ENCODE results near the gene C14orf119.

C14orf119 gene

GRCh38 chr14:23109769-23110168, 14.5 kb downstream of the C14orf119 start:
- DNase-seq (ENCODE audit: low spot score) = no peak

DNA sequence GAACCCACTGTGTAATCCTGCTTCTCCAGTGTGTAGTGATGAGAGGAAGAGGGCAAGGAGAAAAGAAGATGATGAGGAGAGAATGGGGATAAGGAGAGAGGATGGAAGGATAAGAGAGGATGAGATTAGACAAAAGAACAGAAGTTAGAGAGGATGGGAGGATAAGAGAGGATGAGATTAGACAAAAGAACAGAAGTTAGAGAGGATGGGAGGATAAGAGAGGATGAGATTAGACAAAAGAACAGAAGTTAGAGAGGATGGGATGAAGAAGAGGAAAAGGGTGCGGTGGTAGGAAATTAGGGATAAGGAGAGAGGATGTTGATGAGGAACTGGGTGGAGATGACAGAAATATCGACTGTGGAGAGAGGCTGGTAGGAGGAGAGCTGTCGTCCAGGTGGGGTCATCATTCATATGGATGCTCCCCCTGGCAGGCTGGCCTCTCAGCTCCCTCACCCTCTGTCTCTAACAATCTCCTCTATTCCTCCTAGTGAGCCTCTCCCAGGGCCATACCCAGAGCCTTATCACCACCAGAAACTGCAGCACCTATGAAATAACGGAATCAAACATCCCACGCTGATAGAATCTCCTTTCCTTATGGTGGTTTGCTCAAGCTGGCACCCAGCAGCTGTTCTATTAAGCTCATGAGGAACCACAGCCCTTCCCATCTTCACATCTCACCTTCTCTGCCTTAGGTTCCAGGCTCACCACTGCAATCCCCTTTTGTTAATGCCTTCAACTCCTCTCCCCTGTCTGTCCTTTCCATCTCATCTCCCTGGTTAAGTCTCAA, 15.5 kb downstream of the C14orf119 start:
- DNase-seq (ENCODE audit: low spot score) = no peak

DNA sequence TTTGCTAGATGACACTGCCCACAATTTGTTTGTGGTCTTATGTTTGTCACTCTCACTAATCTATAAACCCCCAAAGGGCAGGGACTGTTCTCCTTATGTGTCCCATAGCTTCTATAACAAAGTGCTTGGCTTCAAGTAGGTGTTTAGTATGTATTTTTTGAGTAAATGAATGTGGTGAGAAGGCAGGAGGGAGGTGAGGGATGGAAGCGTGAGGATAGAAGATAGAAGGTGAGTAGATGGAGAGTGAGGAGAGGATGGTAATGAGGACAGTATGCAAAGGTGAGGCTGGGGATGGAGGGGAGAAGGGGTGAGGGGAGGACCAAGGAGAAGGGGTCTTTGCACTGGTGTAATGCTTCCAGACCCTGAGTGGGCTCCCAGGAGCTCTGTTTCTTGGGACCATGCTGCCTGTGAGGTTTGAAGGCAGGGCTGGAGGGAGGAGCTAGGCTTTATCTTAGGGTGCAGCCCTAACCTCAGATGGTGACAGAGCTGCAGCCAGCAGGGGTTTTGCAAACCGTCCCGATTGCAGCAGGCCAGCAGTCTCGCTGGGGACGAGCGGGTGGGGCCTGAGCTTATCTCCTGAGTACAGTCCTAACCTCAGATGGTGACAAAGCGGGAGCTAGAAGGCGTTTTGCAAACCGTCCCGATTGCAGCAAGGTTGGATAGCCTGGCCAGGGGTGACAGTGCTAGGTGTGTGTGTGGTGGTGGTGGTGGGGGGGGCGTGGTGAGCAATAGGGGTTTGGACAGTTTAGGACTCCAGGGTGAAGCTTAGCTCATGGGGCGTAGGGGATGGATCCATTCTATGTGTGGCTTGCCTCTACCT, 17.3 kb downstream of the C14orf119 start:
- peak; percentile 87 for DNase-seq (ENCODE audit: low spot score)

DNA sequence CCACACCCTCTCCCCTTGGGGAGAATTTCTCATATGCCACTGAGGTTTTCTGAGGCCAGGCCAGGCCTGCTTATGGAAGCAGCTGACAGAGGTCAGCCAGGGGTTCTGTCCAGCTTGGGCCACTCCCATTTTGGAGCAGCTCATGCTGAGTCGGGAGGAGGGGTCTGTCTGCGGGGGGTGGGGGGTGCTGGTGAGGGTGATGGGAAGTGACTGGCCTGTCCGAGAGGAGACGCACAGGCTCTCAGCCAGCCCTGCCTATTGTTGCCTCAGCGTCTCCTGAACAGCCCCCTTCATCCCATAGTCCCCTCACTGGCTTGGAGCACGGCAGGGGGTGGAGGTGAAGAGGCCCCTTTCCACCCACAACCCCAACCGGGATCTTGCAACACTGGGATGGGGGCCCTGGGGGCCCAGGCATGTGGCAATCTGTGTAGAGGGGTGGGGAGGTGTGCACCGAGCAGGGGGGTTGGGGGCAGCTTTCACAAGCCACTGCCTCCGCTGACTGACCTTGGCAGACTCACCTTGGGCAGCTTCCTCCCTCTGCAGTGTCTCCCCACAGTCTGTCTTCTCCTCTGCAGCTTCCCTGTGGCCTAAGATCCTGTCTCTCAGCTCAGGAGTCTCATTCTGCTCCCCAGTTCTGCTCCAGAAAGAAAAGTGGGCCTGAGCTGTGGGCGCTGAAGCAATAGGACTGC, 18.3 kb downstream of the C14orf119 start:
- DNase-seq (ENCODE audit: low spot score) = no peak

GRCh38 chr14:23114120-23114458, 18.8 kb downstream of the C14orf119 start:
- DNase-seq (ENCODE audit: low spot score) = no peak

- DNase-seq (ENCODE audit: low spot score) = no peak
These were observed 19.3 kb downstream of the C14orf119 start for GRCh38 chr14:23114669-23115038.

GRCh38 chr14:23115039-23115731, 19.9 kb downstream of the C14orf119 start:
- no peak for DNase-seq (ENCODE audit: low spot score)

- DNase-seq (ENCODE audit: low spot score) = no peak
These were observed 20.6 kb downstream of the C14orf119 start for GRCh38 chr14:23115918-23116317.

- DNase-seq (ENCODE audit: low spot score) = no peak
These were observed 22.2 kb downstream of the C14orf119 start for GRCh38 chr14:23117371-23118020.

GRCh38 chr14:23118506-23119362, 23.4 kb downstream of the C14orf119 start, which contains the start of gene CEBPE:
Gene CEBPE (minus strand): TSS chr14:23119255. CDS start chr14:23119091, 164 bp downstream.
- DNase-seq (ENCODE audit: low spot score) = no peak

- no peak for DNase-seq (ENCODE audit: low spot score)
These were observed 24.3 kb downstream of the C14orf119 start for GRCh38 chr14:23119363-23120327.

DNA sequence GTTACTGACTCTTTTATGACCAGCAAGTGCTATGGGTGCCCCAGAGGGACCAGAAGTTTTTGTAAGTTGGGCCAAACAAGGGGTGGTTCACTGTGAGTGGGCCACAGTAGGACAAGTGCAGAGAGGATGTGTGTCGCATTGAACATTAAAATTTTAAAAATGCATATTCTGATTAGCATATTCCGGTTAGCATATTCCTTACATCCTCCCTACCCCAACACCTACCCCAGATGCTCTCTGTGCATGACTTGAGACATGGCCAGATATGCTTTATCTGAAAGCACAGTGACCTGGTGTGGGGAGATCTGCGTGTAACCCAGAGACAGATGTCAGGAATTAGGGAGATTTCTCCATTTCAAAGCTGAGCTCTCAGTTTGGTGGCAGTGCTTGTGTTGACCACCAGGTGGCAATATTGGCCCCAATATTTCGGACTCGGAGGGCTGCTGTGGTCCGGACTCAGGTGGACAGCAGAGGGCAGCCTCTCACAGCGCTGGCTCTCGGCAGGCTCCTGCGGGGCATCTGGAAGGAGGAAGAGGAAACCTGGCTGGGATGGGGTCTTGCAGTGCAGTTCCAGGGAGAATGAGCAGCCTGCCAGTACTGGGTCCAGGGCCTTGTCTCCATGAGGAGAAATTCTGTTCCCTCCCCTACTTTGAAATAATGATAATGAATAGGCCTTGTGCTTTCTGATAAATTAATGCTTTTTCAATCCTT, 25.4 kb downstream of the C14orf119 start:
- peak; percentile 93 for DNase-seq (ENCODE audit: low spot score)

- DNase-seq (ENCODE audit: low spot score) = no peak
These were observed 26.1 kb downstream of the C14orf119 start for GRCh38 chr14:23121361-23121771.

GRCh38 chr14:23122086-23122485, 26.8 kb downstream of the C14orf119 start:
- no peak for DNase-seq (ENCODE audit: low spot score)

- peak; percentile 62 for DNase-seq (ENCODE audit: low spot score)
These were observed 28.1 kb downstream of the C14orf119 start for GRCh38 chr14:23123419-23123818.

GRCh38 chr14:23124337-23124954, 29.1 kb downstream of the C14orf119 start:
- no peak for DNase-seq (ENCODE audit: low spot score)

- DNase-seq (ENCODE audit: low spot score) = no peak
These were observed 29.7 kb downstream of the C14orf119 start for GRCh38 chr14:23125011-23125410.

GRCh38 chr14:23125933-23126524, 30.7 kb downstream of the C14orf119 start:
- DNase-seq (ENCODE audit: low spot score) = no peak

Measured in hematopoietic multipotent progenitor cell treated with erythropoietin and hydrocortisone succinate and interleukin-3 and kit ligand, for 17 days (in vitro differentiated cells).